Psoas muscle (tissue), 8 donors: ENCODE data around the gene ACOX3. TPM values are rescaled to one million over a fixed set of nuclear protein-coding genes. Genes with fewer than 3 reads are reported as not detected.
A peak's percentile ranks its signal among the peaks of the same experiment; 100 is the strongest.

Source experiments
- ATAC-seq, 4 donors: fragments of 200-7000 bp; cut with Tn5 transposase; one replicate each; pipeline ENCODE4 v1.9.1; 2020; ENCODE audit warnings: moderate library complexity in 3 of 4, mild to moderate bottlenecking in 2 of 4
- DNase-seq, 2 donors: peaks; one replicate each; pipeline ENCODE4 v3.0.0-alpha.2; 2020
- H3K27ac ChIP-seq: fragments of 200-600 bp; one replicate; pipeline ENCODE4 v1.8.0; 2022
- H3K27me3 ChIP-seq, 3 donors: fragments of 200-600 bp in 1 of 3; one replicate each; pipeline versions ENCODE4 v1.6.1 to v1.8.0; 2013 to 2022; ENCODE audit warnings: low read length in 2 of 3, mild to moderate bottlenecking in 2 of 3, moderate library complexity in 1 of 3; ENCODE audit not compliant: insufficient read depth in 3 of 3
- H3K36me3 ChIP-seq, 2 donors: fragments of 200-600 bp in 1 of 2; one replicate each; pipeline versions ENCODE4 v1.6.1 to v1.8.0; 2013 to 2022; ENCODE audit warnings: low read depth in 1 of 2, mild to moderate bottlenecking in 1 of 2, moderate library complexity in 1 of 2; ENCODE audit not compliant: insufficient read depth in 1 of 2
- H3K4me1 ChIP-seq: fragments of 200-600 bp; one replicate; pipeline ENCODE4 v1.8.0; 2022
- H3K4me3 ChIP-seq: fragments of 200-600 bp; one replicate; pipeline ENCODE4 v1.8.0; 2022; ENCODE audit warnings: mild to moderate bottlenecking
- H3K9me3 ChIP-seq: fragments of 200-600 bp; one replicate; pipeline ENCODE4 v1.8.0; 2022
- CTCF ChIP-seq: fragments of 200-600 bp; IDR thresholded peaks from one replicate; pipeline ENCODE4 v1.8.0; 2022; ENCODE audit warnings: antibody characterized with exemption
- WGBS, 3 donors: extraction: QIAGEN DNeasy Blood & Tissue Kit; methylation state at CpG; one replicate each; pipeline versions ENCODE4 v1.1.6 to v1.1.7; 2013; 5-methylcytosine and 5-hydroxymethylcytosine counted together
- intact Hi-C, 2 donors: fragments of 100-400 bp; cut with DNase I; formaldehyde crosslinking; loops; one replicate each; pipeline versions ENCODE4 v1.11.0 to v1.14.2; 2022
- polyA plus RNA-seq, 3 donors: library from polyadenylated mRNA; stranded (reverse); fragments of 200-250 nt; gene quantifications; one replicate each; pipeline ENCODE4 v1.2.3, GENCODE V29; 2013
- total RNA-seq, 4 donors: library from RNA; stranded (reverse); fragmentation: NEBNext Ultra II Directional in 2 of 4; extraction: Animal tissue kit (Norgen Biotek cat#: 25700) in 2 of 4; gene quantifications; one replicate each; pipeline versions ENCODE4 v1.2.1 to v1.2.4, GENCODE V29; 2021 to 2023
- donor health status: healthy with polysubstance abuse.
- donor health status: DM: no; HTN: no; CAD: no; lungs with moderate emphysema.
- donor health status: Bipolar disorder and iron deficiency.
- donor health status: healthy.
- donor health status: DM: yes; HTN: yes; CAD: no.
- donor health status: DM: no; HTN: no; CAD: no.
- donor health status: DM: no; HTN: no; CAD: no.
- donor health status: DM: yes; HTN: yes; CAD: no.

The ACOX3 gene
- total and polyA plus RNA-seq, 7 donors: 5.6 to 18.8 (median 10.8) TPM

GRCh38 chr4:8333726-8334460 is 106.6 kb downstream of the ACOX3 start:
- intact Hi-C loops: loop anchor here in 1 of 2 donors (5.0 kb wide), 1 partner anchor 58 kb away; no protein-coding TSS in a partner anchor
- H3K9me3 ChIP-seq: no peaks in the 10 kb centered on the region

GRCh38 chr4:8332891-8333331 is 107.6 kb downstream of the ACOX3 start:
- 74 to 85% (median 76%) methylated on average over 8 of the region's 8 CpGs for WGBS, 3 donors
- no peaks in the 10 kb centered on the region for H3K36me3 ChIP-seq
- H3K27ac ChIP-seq: no peak overlapping the region
- H3K4me3 ChIP-seq: no peak overlapping the region
- no peak for TF ChIP-seq CTCF
- peaks cover 19% of the 10 kb centered on the region for H3K4me1 ChIP-seq
- DNase-seq (no peak), ATAC-seq (no peak)
- H3K27me3 ChIP-seq: no peaks in the 10 kb centered on the region
- no peaks in the 10 kb centered on the region for H3K9me3 ChIP-seq
- intact Hi-C loops: loop anchor here in 1 of 2 donors (5.0 kb wide), 1 partner anchor 59 kb away; no protein-coding TSS in a partner anchor

More at GRCh38 chr4:8333726-8334460, 106.6 kb downstream of the ACOX3 start:
- Histone ChIP-seq H3K36me3 (no peaks in the 10 kb centered on the region), H3K27ac (no peak overlapping the region), H3K4me1 (peaks cover 19% of the 10 kb centered on the region), H3K27me3 (no peaks in the 10 kb centered on the region), H3K4me3 (no peak overlapping the region)
- no peak for TF ChIP-seq CTCF
- no peak for DNase-seq
- ATAC-seq: no peak
- WGBS, 3 donors: 76 to 91% (median 82%) methylated on average over 14 of the region's 14 CpGs

- H3K27ac ChIP-seq: no peak overlapping the region
- H3K9me3 ChIP-seq: no peaks in the 10 kb centered on the region
- H3K36me3 ChIP-seq: no peaks in the 10 kb centered on the region
- WGBS, 3 donors: 82 to 95% (median 84%) methylated on average over 11 to 12 of the region's 12 CpGs
- H3K4me3 ChIP-seq: no peak overlapping the region
- TF ChIP-seq CTCF: no peak
- no peaks in the 10 kb centered on the region for H3K27me3 ChIP-seq
- ATAC-seq (no peak), DNase-seq (no peak)
- intact Hi-C loops: loop anchor here in 1 of 2 donors (5.0 kb wide), 1 partner anchor 60 kb away; no protein-coding TSS in a partner anchor
- H3K4me1 ChIP-seq: peaks cover 19% of the 10 kb centered on the region
Measured at GRCh38 chr4:8332038-8332857, 108.3 kb downstream of the ACOX3 start.

- ATAC-seq (peak in 2 of 4 donors; percentile 19 to 44), DNase-seq (no peak)
- WGBS, 3 donors: 72 to 84% (median 82%) methylated on average over 6 of the region's 6 CpGs
- intact Hi-C loops: loop anchor here in 1 of 2 donors (5.0 kb wide), 1 partner anchor 61 kb away; no protein-coding TSS in a partner anchor
- H3K4me1 ChIP-seq: peaks cover 19% of the 10 kb centered on the region
- no peaks in the 10 kb centered on the region for H3K27me3 ChIP-seq
- TF ChIP-seq CTCF: no peak
- no peak overlapping the region for H3K4me3 ChIP-seq
- H3K9me3 ChIP-seq: peaks cover 2% of the 10 kb centered on the region
- H3K27ac ChIP-seq: peak overlapping the region; percentile 70
- H3K36me3 ChIP-seq: no peaks in the 10 kb centered on the region
Measured at GRCh38 chr4:8331575-8331955, 109.0 kb downstream of the ACOX3 start.
